Cardiac muscle cell (in vitro differentiated cells and primary cell): ENCODE measurements around the gene VLDLR. TPM values are rescaled to one million over a fixed set of nuclear protein-coding genes. Genes with fewer than 3 reads are reported as not detected.

Source experiments
- DNase-seq, 2 donors: peaks; one replicate each; pipeline versions ENCODE4 v3.0.0 to v3.0.0-alpha.2; 2010 to 2017; ENCODE audit warnings: low read depth in 1 of 2, low spot score in 1 of 2
- H3K27ac ChIP-seq: fragments of 200-600 bp; sonication (generic); 2 replicates; pipeline ENCODE4 v1.5.1; 2016
- H3K27me3 ChIP-seq: fragments of 200-600 bp; sonication (generic); 2 replicates; pipeline ENCODE4 v1.6.0; 2016; ENCODE audit warnings: control low read depth
- H3K36me3 ChIP-seq: fragments of 200-600 bp; sonication (generic); 2 replicates; pipeline ENCODE4 v1.5.1; 2016; ENCODE audit warnings: control low read depth
- H3K4me1 ChIP-seq: fragments of 200-600 bp; sonication (generic); 2 replicates; pipeline ENCODE4 v1.8.1; 2017; ENCODE audit warnings: low read depth, mild to moderate bottlenecking, mixed run types
- H3K4me3 ChIP-seq: fragments of 200-600 bp; sonication (generic); 2 replicates; pipeline ENCODE4 v1.5.1; 2016; ENCODE audit warnings: mild to moderate bottlenecking
- H3K9me3 ChIP-seq: fragments of 200-600 bp; sonication (generic); 2 replicates; pipeline ENCODE4 v1.5.1; 2017; ENCODE audit warnings: low read depth, mild to moderate bottlenecking, control low read depth
- polyA plus RNA-seq: library from polyadenylated mRNA; unstranded; fragments of >200 nt; fragmentation: Nextera tagmentation; extraction: Ambion mirVana; gene quantifications from 2 replicates; pipeline ENCODE4 v1.2.1, GENCODE V29; 2016
- total RNA-seq: library from RNA; depleted of rRNA; stranded (reverse); fragments of >200 nt; gene quantifications from 2 replicates; pipeline ENCODE4 v1.2.3, GENCODE V29; 2016
- TF ChIP-seq, protein P1 (sequence below): IDR thresholded peaks from 2 replicates; pipeline ENCODE4 v1.5.1; 2012; ENCODE audit warnings: low read depth, mild to moderate bottlenecking, low read length

VLDLR gene
- total and polyA plus RNA-seq, 2 experiments from 2014 or later = 36.1 to 41.2 TPM

- no peak for DNase-seq
- TF ChIP-seq, protein P1, sequence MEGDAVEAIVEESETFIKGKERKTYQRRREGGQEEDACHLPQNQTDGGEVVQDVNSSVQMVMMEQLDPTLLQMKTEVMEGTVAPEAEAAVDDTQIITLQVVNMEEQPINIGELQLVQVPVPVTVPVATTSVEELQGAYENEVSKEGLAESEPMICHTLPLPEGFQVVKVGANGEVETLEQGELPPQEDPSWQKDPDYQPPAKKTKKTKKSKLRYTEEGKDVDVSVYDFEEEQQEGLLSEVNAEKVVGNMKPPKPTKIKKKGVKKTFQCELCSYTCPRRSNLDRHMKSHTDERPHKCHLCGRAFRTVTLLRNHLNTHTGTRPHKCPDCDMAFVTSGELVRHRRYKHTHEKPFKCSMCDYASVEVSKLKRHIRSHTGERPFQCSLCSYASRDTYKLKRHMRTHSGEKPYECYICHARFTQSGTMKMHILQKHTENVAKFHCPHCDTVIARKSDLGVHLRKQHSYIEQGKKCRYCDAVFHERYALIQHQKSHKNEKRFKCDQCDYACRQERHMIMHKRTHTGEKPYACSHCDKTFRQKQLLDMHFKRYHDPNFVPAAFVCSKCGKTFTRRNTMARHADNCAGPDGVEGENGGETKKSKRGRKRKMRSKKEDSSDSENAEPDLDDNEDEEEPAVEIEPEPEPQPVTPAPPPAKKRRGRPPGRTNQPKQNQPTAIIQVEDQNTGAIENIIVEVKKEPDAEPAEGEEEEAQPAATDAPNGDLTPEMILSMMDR = no peak
- Histone ChIP-seq H3K4me1 (peaks cover 35% of the 10 kb centered on the region), H3K36me3 (peaks cover 11% of the 10 kb centered on the region), H3K27me3 (no peaks in the 10 kb centered on the region), H3K9me3 (no peaks in the 10 kb centered on the region), H3K27ac (no peak overlapping the region), H3K4me3 (no peak overlapping the region)
These were observed 12.6 kb downstream of the VLDLR start for GRCh38 chr9:2634153-2634552.

DNA sequence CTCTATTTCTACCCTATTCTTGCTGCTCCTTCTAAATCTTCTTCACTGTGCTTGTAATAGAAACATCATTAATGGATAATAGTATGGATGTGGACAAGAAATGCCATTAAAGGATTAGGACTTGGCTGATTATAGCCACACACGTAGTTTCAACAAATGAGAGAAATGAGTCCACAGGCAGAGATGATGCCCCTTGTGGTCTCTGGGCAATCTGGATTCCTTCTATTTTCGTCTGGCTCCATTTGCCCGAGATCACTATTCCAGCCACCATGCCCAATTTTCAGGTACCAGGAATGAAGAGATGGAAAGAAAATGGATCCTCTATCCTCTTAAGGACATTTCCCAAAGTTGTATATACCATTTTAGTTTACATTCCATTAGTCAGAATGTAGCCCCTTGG, 13.2 kb downstream of the VLDLR start:
- Histone ChIP-seq H3K4me3 (no peak overlapping the region), H3K27me3 (no peaks in the 10 kb centered on the region), H3K4me1 (peaks cover 32% of the 10 kb centered on the region), H3K27ac (no peak overlapping the region), H3K36me3 (peaks cover 17% of the 10 kb centered on the region), H3K9me3 (no peaks in the 10 kb centered on the region)
- no peak for DNase-seq
- TF ChIP-seq, protein P1 = no peak

DNA sequence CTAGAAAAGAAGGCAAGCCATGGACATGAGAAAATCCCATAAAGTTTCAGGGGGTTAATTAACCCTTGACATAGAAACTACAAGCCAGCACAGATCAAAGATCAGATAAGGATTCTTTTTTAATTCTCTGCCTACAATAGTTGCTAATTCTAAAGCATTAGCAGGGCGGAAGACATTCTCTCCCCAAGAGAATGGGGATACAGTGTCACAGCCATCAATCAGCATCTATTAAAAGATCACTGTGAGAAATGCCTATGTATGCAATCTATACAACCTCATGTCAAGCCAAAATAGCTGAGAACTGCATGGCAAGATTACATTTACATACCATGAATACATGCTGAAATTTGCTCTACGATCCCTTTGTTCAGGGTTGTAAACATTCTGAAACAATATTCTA, 14.3 kb downstream of the VLDLR start:
- Histone ChIP-seq H3K36me3 (peaks cover 28% of the 10 kb centered on the region), H3K27me3 (no peaks in the 10 kb centered on the region), H3K27ac (no peak overlapping the region), H3K4me3 (no peak overlapping the region), H3K4me1 (peaks cover 24% of the 10 kb centered on the region), H3K9me3 (no peaks in the 10 kb centered on the region)
- DNase-seq = no peak
- TF ChIP-seq, protein P1 = no peak

DNA sequence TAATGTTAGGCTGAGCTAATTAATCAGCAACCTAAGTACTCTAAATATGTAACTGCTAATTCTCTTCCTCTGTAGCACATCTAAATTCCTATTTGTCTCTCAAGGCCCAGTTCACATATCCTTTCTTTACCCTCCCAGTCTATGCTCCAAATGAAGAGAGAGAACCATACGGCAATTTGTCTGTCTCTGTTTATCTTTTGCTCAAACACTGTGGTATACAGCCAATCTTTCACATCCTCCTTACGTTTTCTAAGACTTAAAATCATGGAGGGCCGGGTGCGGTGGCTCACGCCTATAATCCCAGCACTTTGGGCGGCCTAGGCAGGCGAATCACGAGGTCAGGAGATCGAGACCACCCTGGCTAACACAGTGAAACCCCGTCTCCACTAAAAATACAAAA, 15.8 kb downstream of the VLDLR start:
- peaks cover 17% of the 10 kb centered on the region for H3K4me1 ChIP-seq
- TF ChIP-seq, protein P1 = no peak
- no peaks in the 10 kb centered on the region for H3K27me3 ChIP-seq
- H3K27ac ChIP-seq = no peak overlapping the region
- no peaks in the 10 kb centered on the region for H3K9me3 ChIP-seq
- peaks cover 28% of the 10 kb centered on the region for H3K36me3 ChIP-seq
- DNase-seq = no peak
- H3K4me3 ChIP-seq = no peak overlapping the region

- Histone ChIP-seq H3K27me3 (no peaks in the 10 kb centered on the region), H3K4me1 (peaks cover 7% of the 10 kb centered on the region), H3K36me3 (peaks cover 41% of the 10 kb centered on the region), H3K27ac (no peak overlapping the region), H3K9me3 (no peaks in the 10 kb centered on the region), H3K4me3 (no peak overlapping the region)
- no peak for DNase-seq
- TF ChIP-seq, protein P1 = no peak
These were observed 17.5 kb downstream of the VLDLR start for GRCh38 chr9:2638871-2639673.
